Renal pelvis (tissue), 4 donors: Measurements from ENCODE around the gene SORCS2. TPM values are rescaled to one million over a fixed set of nuclear protein-coding genes. Genes with fewer than 3 reads are reported as not detected.

Experiments used
- DNase-seq: peaks from one replicate; pipeline ENCODE4 v3.0.0-alpha.2; 2013
- polyA plus RNA-seq, 3 donors: library from polyadenylated mRNA; unstranded; fragments of 120-200 nt; gene quantifications; one replicate each; pipeline ENCODE4 v1.2.1, GENCODE V29; 2013; ENCODE audit not compliant: insufficient read length in 3 of 3

SORCS2 gene
- polyA plus RNA-seq, 3 donors: 5.2 to 11.7 (median 11.1) TPM

DNA sequence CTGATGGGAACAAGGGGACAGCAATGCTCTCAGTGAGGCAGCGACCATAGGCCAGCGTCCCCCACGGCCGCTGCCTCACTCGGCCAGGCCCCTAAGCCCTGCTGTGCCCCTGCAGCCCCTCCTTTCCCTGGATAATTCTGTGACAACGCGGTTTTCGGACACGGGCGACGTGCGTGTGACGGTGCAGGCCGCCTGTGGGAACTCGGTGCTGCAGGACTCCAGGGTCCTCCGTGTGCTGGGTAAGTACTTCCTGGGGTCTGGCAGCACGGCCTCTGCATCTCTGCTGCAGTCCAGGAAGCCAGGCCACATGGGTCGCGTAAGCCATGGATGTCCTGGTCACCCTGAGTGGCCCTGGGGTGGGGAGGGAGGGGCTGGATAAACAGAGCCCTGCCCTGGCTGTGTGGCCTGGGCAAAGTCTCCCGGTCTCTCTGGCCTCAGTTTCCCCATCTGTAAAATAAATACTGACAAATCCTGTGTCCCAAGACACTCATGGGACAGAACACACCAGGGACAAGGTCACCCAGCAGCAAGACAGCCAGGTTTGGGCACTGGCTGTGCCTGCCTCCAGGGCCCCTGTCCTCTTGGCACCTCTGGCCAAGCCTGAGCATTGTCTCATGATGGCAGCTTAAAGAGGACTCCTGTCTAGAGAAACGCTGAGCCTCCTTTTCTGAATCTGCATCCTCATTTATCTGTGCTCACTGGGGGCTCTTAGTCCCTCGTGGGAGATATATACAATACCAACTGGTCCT lies 534.5 kb downstream of the SORCS2 start:
- no peak for DNase-seq

DNA sequence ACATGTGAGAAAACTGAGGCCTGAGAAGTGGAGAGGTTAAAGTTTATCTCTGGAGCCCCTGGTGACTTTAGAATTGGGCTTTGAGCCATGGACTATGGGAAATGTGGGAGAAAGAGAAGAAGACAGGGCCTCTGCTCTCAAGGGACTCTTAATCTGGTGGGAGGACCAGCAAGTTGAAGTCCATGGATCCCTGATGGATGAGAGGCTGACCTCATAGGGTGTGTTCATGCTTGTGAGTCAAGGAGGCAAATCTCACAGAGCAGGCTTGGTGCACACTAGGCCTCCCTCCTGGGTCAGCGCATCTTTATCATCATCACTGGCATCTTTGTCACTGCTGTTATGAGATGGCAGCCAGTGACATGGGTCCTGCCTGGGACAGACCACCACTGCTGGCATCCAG lies 535.4 kb downstream of the SORCS2 start:
- DNase-seq: no peak

GRCh38 chr4:7731437-7731836 lies 539.1 kb downstream of the SORCS2 start:
- DNase-seq: no peak

- DNase-seq: no peak
Observed at GRCh38 chr4:7732263-7732662, 539.9 kb downstream of the SORCS2 start.

DNA sequence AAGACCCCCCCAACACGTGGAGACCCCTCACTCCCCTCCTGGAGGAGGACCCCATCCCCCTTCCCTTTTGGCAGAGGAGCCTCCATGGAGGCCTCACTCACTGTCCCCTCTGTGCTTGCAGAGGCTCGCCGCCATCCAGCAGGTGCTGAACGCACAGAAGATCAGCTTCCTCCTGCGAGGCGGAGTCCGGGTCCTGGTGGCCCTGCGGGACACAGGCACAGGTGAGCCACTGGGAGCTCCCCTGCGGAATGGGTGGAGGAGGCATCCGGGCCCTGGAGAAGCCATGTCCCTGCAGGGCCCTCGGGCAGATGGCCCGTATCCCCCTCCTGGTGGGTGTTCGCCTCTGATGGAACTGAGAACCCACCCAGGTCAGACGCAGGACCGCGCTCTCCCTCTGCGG lies 540.9 kb downstream of the SORCS2 start:
- no peak for DNase-seq

DNA sequence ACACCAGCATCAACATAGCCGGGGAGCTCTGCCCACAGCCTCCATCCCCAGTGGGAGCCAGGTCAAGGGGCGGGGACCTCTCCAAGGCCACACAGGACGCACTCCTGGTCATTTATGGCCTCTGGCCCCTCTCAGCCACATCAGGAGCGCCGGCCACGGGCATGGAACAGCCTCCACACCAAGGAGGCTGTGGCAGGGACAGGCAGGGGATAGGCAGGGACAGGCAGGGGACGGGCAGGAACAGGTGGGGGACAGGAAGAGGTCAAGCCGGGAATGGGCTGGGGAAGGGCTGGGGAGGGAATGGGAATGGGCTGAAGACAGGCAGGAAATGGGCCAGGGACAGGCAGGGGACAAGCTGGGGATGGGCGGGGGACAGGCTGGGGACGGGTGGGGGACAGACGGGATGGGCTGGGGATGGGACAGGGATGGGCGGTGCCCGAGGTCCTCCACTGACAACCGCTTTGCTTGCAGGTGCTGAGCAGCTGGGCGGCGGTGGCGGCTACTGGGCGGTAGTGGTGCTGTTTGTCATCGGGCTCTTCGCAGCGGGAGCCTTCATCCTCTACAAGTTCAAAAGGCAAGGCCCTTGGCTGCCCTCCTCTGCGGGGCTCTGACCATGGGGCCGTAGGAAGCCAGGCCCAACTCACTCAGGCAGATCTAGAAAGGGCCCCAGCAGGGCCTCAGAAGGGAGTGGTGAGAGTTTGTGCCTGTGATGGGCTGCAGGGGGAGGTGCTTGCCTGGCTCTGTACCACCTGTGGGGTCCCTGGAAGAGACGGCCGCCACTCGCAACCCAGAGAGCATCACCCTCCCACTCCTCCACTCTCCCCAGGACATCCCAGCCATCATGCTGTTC lies 541.7 kb downstream of the SORCS2 start:
- DNase-seq: no peak

GRCh38 chr4:7734651-7735260 lies 542.4 kb downstream of the SORCS2 start:
- DNase-seq: no peak

GRCh38 chr4:7735395-7735794 lies 543.1 kb downstream of the SORCS2 start:
- DNase-seq: no peak

DNA sequence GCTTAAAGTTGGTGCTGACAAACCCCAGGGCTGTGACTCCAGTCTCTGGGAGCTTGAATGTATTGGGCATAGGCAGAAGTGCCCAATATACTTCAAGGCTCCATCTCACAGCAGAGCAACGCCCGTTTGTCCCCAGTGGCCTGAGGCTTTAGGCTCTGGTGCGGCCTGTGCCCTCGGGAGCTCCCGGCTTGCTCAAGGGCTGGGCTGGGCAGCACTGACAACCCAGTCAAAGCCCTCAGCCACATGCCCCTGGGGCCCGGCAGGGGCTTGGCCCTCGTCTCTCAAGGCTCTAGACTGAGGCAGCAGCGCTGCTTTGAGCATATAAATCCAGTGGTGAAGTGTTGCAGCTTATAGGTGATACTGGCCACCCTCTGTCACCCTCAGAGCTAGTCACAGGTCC lies 543.6 kb downstream of the SORCS2 start:
- DNase-seq: no peak

DNA sequence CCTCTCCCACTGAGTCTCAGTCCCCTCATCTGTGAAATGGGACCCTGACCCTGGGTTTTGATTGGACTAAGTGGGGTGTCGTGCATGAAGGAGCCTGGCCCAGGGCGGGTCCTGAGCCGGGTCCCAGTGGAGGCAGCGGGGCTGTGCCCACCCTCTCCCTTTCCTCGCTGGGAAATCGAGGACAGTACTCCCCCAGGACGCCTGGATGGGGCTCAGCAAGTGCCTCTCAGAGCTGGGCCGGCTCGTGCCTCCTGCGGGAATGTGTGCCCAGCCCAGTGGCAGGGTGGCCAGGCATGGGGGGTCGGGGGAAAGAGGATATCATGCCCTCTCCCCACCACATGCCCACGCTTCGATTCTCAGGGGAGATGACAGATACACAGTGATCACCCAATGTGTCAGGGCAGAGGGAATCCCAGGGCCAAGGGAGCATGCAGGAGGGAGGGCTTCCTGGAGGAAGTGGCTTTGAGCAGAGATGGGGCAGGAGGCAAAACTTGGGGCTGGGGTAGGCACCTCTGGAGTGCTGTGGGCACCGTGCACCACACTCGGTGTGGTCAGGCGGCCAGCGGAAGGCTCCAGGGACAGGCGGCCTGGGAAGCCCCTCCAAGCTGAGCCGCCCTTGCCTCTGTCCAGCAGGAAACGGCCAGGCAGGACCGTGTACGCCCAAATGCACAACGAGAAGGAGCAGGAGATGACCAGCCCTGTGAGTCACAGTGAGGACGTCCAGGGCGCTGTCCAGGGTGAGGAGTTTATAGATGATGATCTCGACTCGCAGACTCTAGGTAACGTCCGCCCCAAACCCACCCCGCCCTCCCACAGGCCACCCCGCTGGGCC lies 544.3 kb downstream of the SORCS2 start:
- DNase-seq: peak; percentile 48

DNA sequence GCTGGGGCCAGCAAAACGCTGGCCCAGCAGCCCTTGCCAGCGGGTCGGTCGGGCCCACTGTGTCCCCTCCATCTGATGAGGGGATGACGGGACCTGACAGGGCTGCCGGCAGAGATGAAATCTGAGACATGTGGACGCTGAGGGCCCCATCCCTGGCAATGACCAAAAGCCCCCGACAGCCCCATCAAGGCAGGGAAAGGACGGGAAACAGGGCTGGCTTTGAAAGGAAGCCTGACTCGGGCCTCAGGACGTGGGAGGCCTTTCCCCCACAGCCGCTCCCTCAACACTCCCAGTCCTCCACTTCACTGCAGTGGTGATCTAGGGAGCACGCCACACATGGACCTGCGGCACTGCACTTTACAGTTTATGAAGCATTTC lies 544.9 kb downstream of the SORCS2 start:
- DNase-seq: no peak

- DNase-seq: no peak
Observed at GRCh38 chr4:7737752-7738457, 545.6 kb downstream of the SORCS2 start.

DNA sequence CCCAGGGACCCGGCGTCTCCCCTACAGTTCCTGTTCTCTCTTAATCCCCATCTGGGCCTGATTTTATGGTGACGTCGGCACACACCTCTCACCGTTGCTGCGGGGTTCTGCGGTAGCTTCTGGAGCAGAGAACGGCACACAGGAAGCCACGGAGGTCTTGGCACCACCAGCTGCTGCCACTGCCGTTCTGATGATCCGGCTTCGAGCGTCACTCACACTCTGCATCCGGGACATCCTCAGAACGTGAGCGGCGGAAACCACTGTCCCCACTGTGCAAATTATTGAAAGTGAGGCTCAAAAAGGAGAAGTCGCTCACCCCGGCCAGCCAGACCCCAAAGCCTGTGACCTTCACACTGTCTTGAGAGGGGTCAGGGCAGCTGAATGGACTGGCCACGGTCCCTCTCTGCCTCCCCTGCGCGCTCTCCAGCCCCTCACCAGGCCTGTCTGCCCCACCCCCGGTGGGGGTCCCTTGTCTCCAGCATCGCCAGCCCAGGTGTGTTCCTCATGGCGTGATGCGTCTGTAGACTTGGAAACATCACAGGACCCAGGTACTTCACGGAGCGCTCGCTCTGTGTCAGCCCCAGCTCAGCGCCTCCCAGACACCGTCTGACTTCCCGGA lies 546.2 kb downstream of the SORCS2 start:
- DNase-seq: no peak

- DNase-seq: no peak
Observed at GRCh38 chr4:7739077-7739917, 547.0 kb downstream of the SORCS2 start.

GRCh38 chr4:7739918-7740865 lies 547.9 kb downstream of the SORCS2 start:
- DNase-seq: no peak

DNA sequence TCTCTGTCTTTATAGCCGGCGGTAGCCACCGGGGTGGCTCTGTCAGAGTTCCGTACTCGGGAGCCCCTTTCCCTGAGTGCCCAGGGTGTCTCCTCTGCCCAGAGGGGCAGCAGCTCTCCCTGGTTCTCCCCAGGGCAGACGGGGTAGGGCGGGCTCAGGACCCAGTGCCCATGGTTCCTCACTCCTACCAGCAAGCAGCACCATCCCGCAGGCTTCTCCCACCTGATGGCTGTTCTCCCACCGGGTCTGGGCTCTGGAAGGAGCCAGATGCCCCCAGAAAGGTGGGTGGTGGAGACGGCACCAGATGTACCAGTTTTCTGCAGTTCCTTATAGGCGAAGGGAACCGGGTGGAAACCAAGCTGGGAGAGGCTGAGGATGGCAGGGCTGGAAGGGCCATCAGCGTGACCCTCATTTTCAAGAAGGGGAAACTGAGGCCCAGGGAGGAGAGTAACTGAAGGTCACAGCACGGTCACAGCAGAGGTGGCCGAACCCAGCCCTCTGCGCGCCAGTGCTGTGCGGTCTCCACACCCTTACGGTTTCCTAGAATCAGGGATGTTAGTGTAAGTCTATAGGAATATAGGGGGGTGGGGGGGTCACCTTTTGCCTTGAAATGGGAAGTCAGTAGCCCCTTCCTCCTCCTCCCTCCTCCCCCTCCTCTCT lies 548.7 kb downstream of the SORCS2 start:
- DNase-seq: no peak

DNA sequence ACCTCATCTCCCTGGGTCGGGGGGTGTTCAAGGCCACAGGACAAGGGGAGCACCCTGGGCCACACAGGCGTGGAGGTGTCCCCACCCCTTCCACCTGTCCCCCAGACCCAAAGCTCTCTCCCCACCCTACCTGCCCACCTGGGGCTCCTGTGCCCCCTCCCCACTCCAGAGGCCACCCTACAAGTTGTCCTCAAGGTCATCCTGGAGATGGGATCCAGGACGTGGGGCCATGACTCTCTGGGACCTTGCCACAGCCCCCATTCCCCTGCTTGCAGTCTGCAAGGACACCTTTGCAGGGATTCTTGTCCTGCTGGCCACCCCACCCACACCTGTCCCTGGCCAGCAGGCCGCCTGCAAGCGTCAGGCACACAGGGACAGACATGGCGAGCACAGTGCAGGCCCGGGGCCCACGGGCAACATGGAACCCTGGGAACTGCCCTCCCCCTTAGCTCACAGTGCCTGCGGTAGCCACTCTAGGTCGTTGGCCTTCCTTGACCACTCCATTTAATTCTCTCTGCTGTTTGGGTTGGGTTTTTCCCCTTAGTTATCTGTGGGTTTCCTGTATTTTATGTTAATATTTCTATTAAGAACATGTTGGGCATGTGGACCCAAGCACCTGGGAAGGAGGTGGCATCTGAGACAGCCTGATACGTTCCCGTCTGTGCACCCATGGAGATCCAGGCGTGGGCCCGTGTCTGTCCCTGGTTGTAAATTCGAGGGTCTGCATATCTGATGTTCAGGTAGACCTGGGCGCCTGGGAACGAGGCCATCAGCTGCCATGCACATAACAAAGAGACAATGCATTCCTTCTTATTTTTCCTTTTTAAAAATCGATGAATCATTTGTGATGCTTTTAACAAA lies 549.8 kb downstream of the SORCS2 start:
- no peak for DNase-seq
